ENCODE data around the gene GGACT.

GGACT gene

GRCh38 chr13:100510208-100510957 lies 78.2 kb downstream of the GGACT start:
- DNase-seq = peak; percentile 69

- no peak for DNase-seq
These were observed 79.6 kb downstream of the GGACT start for GRCh38 chr13:100508996-100509395.

- DNase-seq = no peak
These were observed 80.1 kb downstream of the GGACT start for GRCh38 chr13:100508455-100508854.

GRCh38 chr13:100506600-100507422 lies 81.8 kb downstream of the GGACT start:
- DNase-seq = peak; percentile 59

- DNase-seq = no peak
These were observed 82.4 kb downstream of the GGACT start for GRCh38 chr13:100506154-100506553.

GRCh38 chr13:100503622-100504021 lies 85.0 kb downstream of the GGACT start:
- DNase-seq = no peak

- DNase-seq = no peak
These were observed 86.1 kb downstream of the GGACT start for GRCh38 chr13:100502446-100502845.

GRCh38 chr13:100497389-100497788 lies 91.2 kb downstream of the GGACT start:
- no peak for DNase-seq

GRCh38 chr13:100495455-100495854 lies 93.1 kb downstream of the GGACT start:
- no peak for DNase-seq

- DNase-seq = no peak
These were observed 95.2 kb downstream of the GGACT start for GRCh38 chr13:100493418-100493817.

GRCh38 chr13:100491164-100491842 lies 97.3 kb downstream of the GGACT start:
- DNase-seq = no peak

GRCh38 chr13:100490692-100491091 lies 97.9 kb downstream of the GGACT start:
- DNase-seq = no peak

- no peak for DNase-seq
These were observed 103.3 kb downstream of the GGACT start for GRCh38 chr13:100485265-100485664.

GRCh38 chr13:100484702-100485101 lies 103.9 kb downstream of the GGACT start:
- DNase-seq = no peak

GRCh38 chr13:100483841-100484381 lies 104.7 kb downstream of the GGACT start:
- no peak for DNase-seq

- DNase-seq = no peak
These were observed 105.5 kb downstream of the GGACT start for GRCh38 chr13:100483139-100483538.

GRCh38 chr13:100480676-100481075 lies 107.9 kb downstream of the GGACT start:
- DNase-seq = no peak

Measured in NCI-H1436 (cell line).